ENCODE measurements around the gene GRIK3. TPM values are rescaled to one million over a fixed set of nuclear protein-coding genes. Genes with fewer than 3 reads are reported as not detected.

GRIK3 gene
- total and polyA plus RNA-seq, 2 of the 8 experiments (the other 6 are each of a cell fraction or from before 2014, with no cell fraction given) = 2.1 to 3.4 TPM

DNA sequence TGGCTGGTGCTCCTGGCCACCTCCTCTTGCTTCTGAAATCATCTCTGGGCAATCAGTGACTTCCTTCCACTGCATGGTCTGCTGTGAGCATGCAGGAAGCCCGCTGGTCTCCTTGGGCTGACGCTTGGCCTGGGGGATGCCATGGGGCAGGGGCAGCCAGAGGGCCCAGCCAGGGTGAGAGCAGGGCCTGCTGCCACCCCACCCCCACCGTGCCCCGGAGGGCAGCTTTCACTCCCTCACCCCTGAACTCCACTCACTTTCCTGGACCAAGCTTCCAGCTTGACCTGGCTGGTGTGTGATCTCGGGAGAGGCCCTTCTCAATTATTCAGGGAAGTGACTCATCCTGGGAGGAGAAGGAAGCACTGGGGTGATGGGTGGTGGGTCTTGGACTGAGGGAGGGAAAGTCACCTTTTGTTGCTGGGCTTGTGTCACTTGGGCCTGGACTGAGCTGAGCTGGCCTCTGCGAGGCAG is 281.4 kb downstream of the GRIK3 start:
- Histone ChIP-seq H2BK120ac (replicated peaks; ENCODE audit: low read depth, low read length) (no peak overlapping the region), H3K56ac (replicated peaks; ENCODE audit: insufficient read length, low read depth, low read length) (no peak overlapping the region), H2AK5ac (ENCODE audit: low read depth, low read length) (no peak overlapping the region), H3K27ac (ENCODE audit: low read depth, low read length) (no peak overlapping the region), H4K20me1 (replicated peaks in 1 of 2; ENCODE audit: control insufficient read depth in 1 of 2, insufficient read depth in 2 of 2, low read length in 2 of 2) (no peaks in the 10 kb centered on the region), H3K4ac (replicated peaks; ENCODE audit: insufficient read length, low read depth, low read length) (no peak overlapping the region), H3K23me2 (ENCODE audit: low read depth, low read length) (no peaks in the 10 kb centered on the region), H3K36me3 (ENCODE audit: control insufficient read depth in 2 of 4, insufficient read depth in 4 of 4, low read length in 3 of 4) (no peaks in the 10 kb centered on the region), H3K27me3 (replicated peaks in 1 of 4; ENCODE audit: control insufficient read depth in 3 of 4, extremely low read depth in 1 of 4, insufficient read depth in 3 of 4, low read length in 3 of 4) (no peaks in the 10 kb centered on the region), H2BK20ac (ENCODE audit: low read length) (no peak overlapping the region), H4K5ac (ENCODE audit: insufficient read length, low read depth, low read length) (no peak overlapping the region), H3K9ac (replicated peaks in 1 of 4; ENCODE audit: extremely low read depth in 1 of 4, low read depth in 3 of 4, low read length in 3 of 4) (no peak overlapping the region), H4K91ac (replicated peaks; ENCODE audit: insufficient read length, low read length) (no peak overlapping the region), H3K79me2 (ENCODE audit: control insufficient read depth in 1 of 2, insufficient read depth in 2 of 2, low read length in 2 of 2) (no peaks in the 10 kb centered on the region), H3K4me2 (ENCODE audit: insufficient read depth in 1 of 2, low read depth in 2 of 2, low read length in 2 of 2) (no peak overlapping the region), H3K4me1 (replicated peaks in 1 of 4; ENCODE audit: control insufficient read depth in 3 of 4, insufficient read depth in 4 of 4, low read length in 3 of 4) (peaks cover 0 to 4% (median 1%) of the 10 kb centered on the region in 4 experiments; a peak in 1 of 7 replicates), H3K14ac (ENCODE audit: insufficient read length) (no peak overlapping the region), H3K23ac (ENCODE audit: insufficient read length) (no peak overlapping the region), H3K79me1 (ENCODE audit: low read depth, low read length) (no peaks in the 10 kb centered on the region), H3K4me3 (ENCODE audit: extremely low read depth in 1 of 4, insufficient read depth in 2 of 4, low read depth in 3 of 4, low read length in 4 of 4) (no peak overlapping the region), H3K18ac (ENCODE audit: extremely low read depth, low read length) (no peak overlapping the region), H2BK12ac (ENCODE audit: low read depth, low read length) (peak overlapping the region; percentile 50; the same call in 1 of the 2 replicates), H4K8ac (ENCODE audit: extremely low read depth, insufficient read depth, low read length) (peak overlapping the region; percentile 35; the same call in 1 of the 2 replicates), H2BK5ac (ENCODE audit: low read depth, low read length) (no peak overlapping the region), H3K9me3 (ENCODE audit: insufficient read depth in 2 of 2, low read depth in 1 of 2, low read length in 1 of 2) (no peaks in the 10 kb centered on the region), H2BK15ac (ENCODE audit: low read length) (no peak overlapping the region), H2AFZ (ENCODE audit: low read length) (no peak overlapping the region)
- POLR2A ChIA-PET (ENCODE audit: partially characterized antibody) = no interaction called here
- TF ChIP-seq RAD21 (IDR thresholded peaks at IDR 0.05 in 1 of 2, conservative IDR thresholded peaks at IDR 0.05 in 1 of 2; ENCODE audit: low read depth in 2 of 2, low read length in 2 of 2) = no peak
- no peak for TF ChIP-seq YY1 (IDR thresholded peaks at IDR 0.05; ENCODE audit: low read depth, low read length)
- no peak for TF ChIP-seq USF2 (IDR thresholded peaks at IDR 0.05; ENCODE audit: low read length)
- TF ChIP-seq CEBPB (IDR thresholded peaks at IDR 0.05; ENCODE audit: low read depth, low read length) = no peak
- TF ChIP-seq GTF2F1 (IDR thresholded peaks at IDR 0.05; ENCODE audit: borderline replicate concordance, low read depth, low read length) = no peak
- TF ChIP-seq SIN3A (conservative IDR thresholded peaks at IDR 0.05 in 1 of 2, IDR thresholded peaks at IDR 0.05 in 1 of 2; ENCODE audit: low read depth in 1 of 2, low read length in 2 of 2) = no peak
- TF ChIP-seq MAFK (IDR thresholded peaks at IDR 0.05; ENCODE audit: low read depth, low read length) = no peak
- no peak for TF ChIP-seq CHD1 (IDR thresholded peaks at IDR 0.05; ENCODE audit: low read depth, low read length)
- TF ChIP-seq CTBP2 (IDR thresholded peaks at IDR 0.05; ENCODE audit: borderline replicate concordance, insufficient read depth, insufficient read length, low read length) = no peak
- TF ChIP-seq, protein P1, sequence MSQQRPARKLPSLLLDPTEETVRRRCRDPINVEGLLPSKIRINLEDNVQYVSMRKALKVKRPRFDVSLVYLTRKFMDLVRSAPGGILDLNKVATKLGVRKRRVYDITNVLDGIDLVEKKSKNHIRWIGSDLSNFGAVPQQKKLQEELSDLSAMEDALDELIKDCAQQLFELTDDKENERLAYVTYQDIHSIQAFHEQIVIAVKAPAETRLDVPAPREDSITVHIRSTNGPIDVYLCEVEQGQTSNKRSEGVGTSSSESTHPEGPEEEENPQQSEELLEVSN (IDR thresholded peaks at IDR 0.05) = no peak
- no peak for TF ChIP-seq SIX5 (IDR thresholded peaks at IDR 0.05; ENCODE audit: low read depth, low read length)
- DNase-seq (ENCODE audit: low read depth in 1 of 2, low spot score in 2 of 2) (no peak), FAIRE-seq (no peak)
- CTCF ChIA-PET (ENCODE audit: partially characterized antibody) = interaction anchor here (0.6 to 2.1 kb wide), 9 partner anchors 13 to 256 kb away, joined by 3 to 6 read pairs (median 3); no protein-coding TSS in a partner anchor
- 96% methylated on average over 6 of the region's 6 CpGs; no CpG with 5 or more reads in 1 of the 2 experiments for WGBS, 2 experiments (ENCODE audit: extremely low coverage in 1 of 2, insufficient coverage in 1 of 2, insufficient read length in 1 of 2, insufficient replicate concordance in 2 of 2, low coverage in 1 of 2, low lambda C conversion rate in 2 of 2, missing lambda C conversion rate in 1 of 2)
